Transverse colon (tissue), 4 donors: ENCODE data around the gene KRT6B.
"Not testable (repeated sequence)": the region's sequence is repeated elsewhere in the genome, so short reads cannot be mapped to it uniquely, and the experiment has no call there.

Experiments
- EP300 ChIP-seq: sonication (generic); formaldehyde crosslinking; IDR thresholded peaks from one replicate; pipeline ENCODE4 v1.6.1; 2017; ENCODE audit warnings: antibody characterized with exemption, low read depth
- POLR2A ChIP-seq: fragments of 450-650 bp; IDR thresholded peaks from one replicate; pipeline ENCODE4 v1.6.1; 2016; ENCODE audit warnings: antibody characterized with exemption, mild to moderate bottlenecking, moderate library complexity
- POLR2AphosphoS5 ChIP-seq, 3 donors: sonication (generic); formaldehyde crosslinking; IDR thresholded peaks; one replicate each; pipeline ENCODE4 v1.6.1; 2016; ENCODE audit warnings: antibody characterized with exemption in 3 of 3
- TF ChIP-seq, protein P1 (sequence below), 5 experiments: fragments of 200-600 bp in 3 of 5; fragments of 450-650 bp in 2 of 5; sonication (generic) in 3 of 5; IDR thresholded peaks; 1 replicate in 2 of 5; 2 replicates in 3 of 5; pipeline ENCODE4 v1.5.1; 2016 to 2017; ENCODE audit warnings: antibody characterized with exemption in 5 of 5, inconsistent platforms in 3 of 5, mild to moderate bottlenecking in 2 of 5, moderate library complexity in 1 of 5

DNA sequence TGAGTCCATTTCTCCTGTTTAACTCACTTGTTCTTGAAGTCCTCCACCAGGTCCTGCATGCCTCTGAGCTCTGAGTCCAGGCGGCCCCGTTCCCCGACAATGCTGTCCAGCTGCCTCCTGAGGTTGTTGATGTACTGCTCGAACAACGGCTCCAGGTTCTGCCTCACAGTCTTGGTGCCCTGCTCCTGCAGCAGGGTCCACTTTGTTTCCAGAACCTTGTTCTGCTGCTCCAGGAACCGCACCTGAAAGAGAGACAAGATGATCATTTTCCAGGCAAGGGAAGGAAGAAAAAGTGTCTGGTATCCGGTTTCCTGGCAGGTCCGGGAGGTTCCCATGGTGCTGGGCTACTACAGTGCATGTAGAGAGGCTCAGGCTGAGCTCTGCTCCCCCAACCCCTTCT, 39.5 kb upstream of the KRT6B start:
- TF ChIP-seq, protein P1, sequence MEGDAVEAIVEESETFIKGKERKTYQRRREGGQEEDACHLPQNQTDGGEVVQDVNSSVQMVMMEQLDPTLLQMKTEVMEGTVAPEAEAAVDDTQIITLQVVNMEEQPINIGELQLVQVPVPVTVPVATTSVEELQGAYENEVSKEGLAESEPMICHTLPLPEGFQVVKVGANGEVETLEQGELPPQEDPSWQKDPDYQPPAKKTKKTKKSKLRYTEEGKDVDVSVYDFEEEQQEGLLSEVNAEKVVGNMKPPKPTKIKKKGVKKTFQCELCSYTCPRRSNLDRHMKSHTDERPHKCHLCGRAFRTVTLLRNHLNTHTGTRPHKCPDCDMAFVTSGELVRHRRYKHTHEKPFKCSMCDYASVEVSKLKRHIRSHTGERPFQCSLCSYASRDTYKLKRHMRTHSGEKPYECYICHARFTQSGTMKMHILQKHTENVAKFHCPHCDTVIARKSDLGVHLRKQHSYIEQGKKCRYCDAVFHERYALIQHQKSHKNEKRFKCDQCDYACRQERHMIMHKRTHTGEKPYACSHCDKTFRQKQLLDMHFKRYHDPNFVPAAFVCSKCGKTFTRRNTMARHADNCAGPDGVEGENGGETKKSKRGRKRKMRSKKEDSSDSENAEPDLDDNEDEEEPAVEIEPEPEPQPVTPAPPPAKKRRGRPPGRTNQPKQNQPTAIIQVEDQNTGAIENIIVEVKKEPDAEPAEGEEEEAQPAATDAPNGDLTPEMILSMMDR (IDR thresholded peaks at IDR 0.05), result not testable (repeated sequence)
- TF ChIP-seq POLR2AphosphoS5 (IDR thresholded peaks at IDR 0.05); POLR2A; EP300: not testable (repeated sequence)
